PFSK-1 (cell line): ENCODE measurements around the gene MAP3K4.

Experiments
- FOXP2 ChIP-seq: optimal IDR thresholded peaks from 2 replicates; pipeline ENCODE3; 2011; ENCODE audit warnings: borderline replicate concordance, control low read depth, inconsistent platforms; ENCODE audit not compliant: insufficient read depth; ENCODE audit errors: extremely low read length, extremely low read depth
- POLR2AphosphoS5 ChIP-seq: IDR thresholded peaks from 2 replicates; pipeline ENCODE4 v1.6.1; 2012; ENCODE audit warnings: low read depth, mild to moderate bottlenecking, control low read depth, low read length, moderate library complexity
- REST ChIP-seq, 2 experiments: IDR thresholded peaks; 2 replicates each; pipeline versions ENCODE4 v1.6.1 to v1.8.0; 2011 to 2012; ENCODE audit warnings: low read depth in 2 of 2, low read length in 2 of 2, control low read depth in 1 of 2, inconsistent platforms in 1 of 2, mild to moderate bottlenecking in 1 of 2, moderate library complexity in 1 of 2; ENCODE audit not compliant: insufficient read depth in 1 of 2
- SIN3A ChIP-seq: IDR thresholded peaks from 2 replicates; pipeline ENCODE4 v1.6.1; 2012; ENCODE audit warnings: mild to moderate bottlenecking, low read length, moderate library complexity, borderline replicate concordance; ENCODE audit not compliant: insufficient read depth
- TAF1 ChIP-seq: IDR thresholded peaks from 2 replicates; pipeline ENCODE4 v1.6.1; 2012; ENCODE audit warnings: low read length, control low read depth, borderline replicate concordance; ENCODE audit not compliant: insufficient read depth

Gene MAP3K4

GRCh38 chr6:161143663-161144430 is 152.3 kb downstream of the MAP3K4 start:
- TF ChIP-seq POLR2AphosphoS5, result no peak
- TF ChIP-seq TAF1, result no peak
- TF ChIP-seq FOXP2, result no peak
- TF ChIP-seq SIN3A, result no peak

GRCh38 chr6:161150136-161150535 is 158.6 kb downstream of the MAP3K4 start:
- no peak for TF ChIP-seq FOXP2
- TF ChIP-seq REST (IDR thresholded peaks at IDR 0.05; ENCODE audit: insufficient read depth in 1 of 2, low read depth in 2 of 2, low read length in 2 of 2), result no peak
- no peak for TF ChIP-seq TAF1
- TF ChIP-seq POLR2AphosphoS5, result no peak
- TF ChIP-seq SIN3A, result no peak

- TF ChIP-seq POLR2AphosphoS5 (no peak), FOXP2 (no peak), TAF1 (no peak), SIN3A (no peak), REST (IDR thresholded peaks at IDR 0.05; ENCODE audit: insufficient read depth in 1 of 2, low read depth in 2 of 2, low read length in 2 of 2) (no peak)
Observed at GRCh38 chr6:161150566-161150965, 159.0 kb downstream of the MAP3K4 start.

GRCh38 chr6:161151059-161151645 is 159.6 kb downstream of the MAP3K4 start:
- TF ChIP-seq REST (IDR thresholded peaks at IDR 0.05; ENCODE audit: insufficient read depth in 1 of 2, low read depth in 2 of 2, low read length in 2 of 2) (no peak), POLR2AphosphoS5 (no peak)

- no peak for TF ChIP-seq FOXP2
- no peak for TF ChIP-seq SIN3A
- no peak for TF ChIP-seq TAF1
Observed at GRCh38 chr6:161151660-161152526, 160.3 kb downstream of the MAP3K4 start.
